Neural crest cell (in vitro differentiated cells): ENCODE measurements around the gene PSENEN. TPM values are rescaled to one million over a fixed set of nuclear protein-coding genes. Genes with fewer than 3 reads are reported as not detected.
A peak's percentile ranks its signal among the peaks of the same experiment; 100 is the strongest.

Source experiments
- DNase-seq: peaks from one replicate; pipeline ENCODE4 v3.0.0; 2021; ENCODE audit warnings: low read depth, mixed read lengths, low spot score
- H3K27ac Mint-ChIP-seq: one replicate; pipeline ENCODE4 v1.8.0; 2021; ENCODE audit warnings: mild to moderate bottlenecking, mixed read lengths; ENCODE audit not compliant: unreplicated experiment
- H3K27me3 Mint-ChIP-seq: 2 replicates; pipeline ENCODE4 v1.8.0; 2021; ENCODE audit warnings: low read depth, mild to moderate bottlenecking, mixed read lengths
- H3K36me3 Mint-ChIP-seq: 2 replicates; pipeline ENCODE4 v1.8.0; 2021; ENCODE audit warnings: low read depth, mild to moderate bottlenecking, mixed read lengths
- H3K4me1 Mint-ChIP-seq: 2 replicates; pipeline ENCODE4 v1.8.0; 2021; ENCODE audit warnings: mixed read lengths
- H3K4me3 Mint-ChIP-seq: one replicate; pipeline ENCODE4 v1.8.0; 2021; ENCODE audit warnings: mild to moderate bottlenecking, mixed read lengths
- H3K9me3 Mint-ChIP-seq: 2 replicates; pipeline ENCODE4 v1.8.0; 2021; ENCODE audit warnings: mixed read lengths
- total RNA-seq: library from RNA; stranded (reverse); gene quantifications from 2 replicates; pipeline ENCODE4 v1.2.1, GENCODE V29; 2021
- TF ChIP-seq, protein P1 (sequence below): fragments of 200-600 bp; sonication (generic); conservative IDR thresholded peaks from 2 replicates; pipeline ENCODE4 v1.5.0; 2021; ENCODE audit warnings: antibody characterized with exemption, mild to moderate bottlenecking

PSENEN gene
- total RNA-seq, 1 donor from 2014 or later: 67.3 TPM

DNA sequence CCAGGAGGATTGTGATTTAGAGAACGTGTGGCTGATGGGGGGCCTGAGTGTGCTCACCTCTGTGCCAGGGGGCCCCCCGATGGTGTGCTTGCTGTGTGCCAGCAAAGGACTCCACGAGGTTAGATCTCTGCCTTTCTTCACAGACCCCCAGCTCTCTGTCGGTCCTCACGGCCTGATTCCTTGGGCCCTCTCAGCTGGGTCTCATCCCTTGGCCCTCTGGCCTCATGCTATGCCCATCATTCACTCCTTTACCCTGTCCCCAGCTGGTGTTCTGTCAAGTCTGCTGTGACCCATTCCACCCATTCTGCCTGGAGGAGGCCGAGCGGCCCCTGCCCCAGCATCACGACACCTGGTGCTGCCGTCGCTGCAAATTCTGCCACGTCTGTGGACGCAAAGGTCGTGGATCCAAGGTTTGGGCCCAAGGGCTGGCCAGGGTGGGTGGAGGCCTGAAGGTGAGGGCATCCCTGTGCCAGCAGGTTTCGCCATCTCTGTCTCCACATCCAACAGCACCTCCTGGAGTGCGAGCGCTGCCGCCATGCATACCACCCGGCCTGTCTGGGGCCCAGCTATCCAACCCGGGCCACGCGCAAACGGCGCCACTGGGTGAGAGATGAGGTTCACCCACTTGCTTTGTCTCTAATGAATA lies 20.1 kb upstream of the PSENEN start:
- Mint-ChIP-seq H3K27me3 (no peaks in the 10 kb centered on the region), H3K36me3 (peaks cover 6% of the 10 kb centered on the region), H3K4me3 (no peak overlapping the region), H3K4me1 (peaks cover under 1% of the 10 kb centered on the region), H3K9me3 (no peaks in the 10 kb centered on the region), H3K27ac (no peak overlapping the region)
- TF ChIP-seq, protein P1, sequence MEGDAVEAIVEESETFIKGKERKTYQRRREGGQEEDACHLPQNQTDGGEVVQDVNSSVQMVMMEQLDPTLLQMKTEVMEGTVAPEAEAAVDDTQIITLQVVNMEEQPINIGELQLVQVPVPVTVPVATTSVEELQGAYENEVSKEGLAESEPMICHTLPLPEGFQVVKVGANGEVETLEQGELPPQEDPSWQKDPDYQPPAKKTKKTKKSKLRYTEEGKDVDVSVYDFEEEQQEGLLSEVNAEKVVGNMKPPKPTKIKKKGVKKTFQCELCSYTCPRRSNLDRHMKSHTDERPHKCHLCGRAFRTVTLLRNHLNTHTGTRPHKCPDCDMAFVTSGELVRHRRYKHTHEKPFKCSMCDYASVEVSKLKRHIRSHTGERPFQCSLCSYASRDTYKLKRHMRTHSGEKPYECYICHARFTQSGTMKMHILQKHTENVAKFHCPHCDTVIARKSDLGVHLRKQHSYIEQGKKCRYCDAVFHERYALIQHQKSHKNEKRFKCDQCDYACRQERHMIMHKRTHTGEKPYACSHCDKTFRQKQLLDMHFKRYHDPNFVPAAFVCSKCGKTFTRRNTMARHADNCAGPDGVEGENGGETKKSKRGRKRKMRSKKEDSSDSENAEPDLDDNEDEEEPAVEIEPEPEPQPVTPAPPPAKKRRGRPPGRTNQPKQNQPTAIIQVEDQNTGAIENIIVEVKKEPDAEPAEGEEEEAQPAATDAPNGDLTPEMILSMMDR: no peak
- no peak for DNase-seq

DNA sequence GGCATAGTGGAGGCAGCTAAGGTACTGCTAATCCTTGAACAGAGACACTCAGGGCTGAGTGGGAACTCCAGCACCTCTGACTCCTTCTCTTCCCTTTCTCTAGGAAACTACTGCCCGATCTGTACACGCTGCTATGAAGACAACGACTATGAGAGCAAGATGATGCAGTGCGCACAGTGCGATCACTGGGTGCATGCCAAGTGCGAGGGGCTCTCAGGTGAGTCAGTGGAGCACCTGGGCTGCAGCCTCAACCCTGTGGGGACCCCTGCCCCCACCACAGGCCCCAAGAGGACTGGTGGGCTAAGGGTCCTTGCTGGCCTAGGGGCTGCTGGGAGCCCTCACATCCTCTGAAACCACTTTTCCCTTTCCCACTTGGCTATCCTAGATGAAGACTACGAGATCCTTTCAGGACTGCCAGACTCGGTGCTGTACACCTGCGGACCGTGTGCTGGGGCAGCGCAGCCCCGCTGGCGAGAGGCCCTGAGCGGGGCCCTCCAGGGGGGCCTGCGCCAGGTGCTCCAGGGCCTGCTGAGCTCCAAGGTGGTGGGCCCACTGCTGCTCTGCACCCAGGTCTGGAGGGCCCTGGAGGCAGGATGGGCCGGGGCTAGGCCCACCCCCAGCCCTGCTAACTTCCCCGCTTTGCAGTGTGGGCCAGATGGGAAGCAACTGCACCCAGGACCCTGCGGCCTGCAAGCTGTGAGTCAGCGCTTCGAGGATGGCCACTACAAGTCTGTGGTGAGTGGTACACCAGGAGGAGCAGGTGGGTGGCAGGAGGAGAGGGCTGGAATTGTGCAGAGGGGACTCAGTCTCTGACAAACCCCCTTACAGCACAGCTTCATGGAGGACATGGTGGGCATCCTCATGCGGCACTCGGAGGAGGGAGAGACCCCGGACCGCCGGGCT lies 18.1 kb upstream of the PSENEN start:
- no peaks in the 10 kb centered on the region for H3K27me3 Mint-ChIP-seq
- H3K4me3 Mint-ChIP-seq: no peak overlapping the region
- no peak overlapping the region for H3K27ac Mint-ChIP-seq
- peaks cover 8% of the 10 kb centered on the region for H3K36me3 Mint-ChIP-seq
- H3K9me3 Mint-ChIP-seq: no peaks in the 10 kb centered on the region
- DNase-seq: no peak
- TF ChIP-seq, protein P1: no peak
- no peaks in the 10 kb centered on the region for H3K4me1 Mint-ChIP-seq

DNA sequence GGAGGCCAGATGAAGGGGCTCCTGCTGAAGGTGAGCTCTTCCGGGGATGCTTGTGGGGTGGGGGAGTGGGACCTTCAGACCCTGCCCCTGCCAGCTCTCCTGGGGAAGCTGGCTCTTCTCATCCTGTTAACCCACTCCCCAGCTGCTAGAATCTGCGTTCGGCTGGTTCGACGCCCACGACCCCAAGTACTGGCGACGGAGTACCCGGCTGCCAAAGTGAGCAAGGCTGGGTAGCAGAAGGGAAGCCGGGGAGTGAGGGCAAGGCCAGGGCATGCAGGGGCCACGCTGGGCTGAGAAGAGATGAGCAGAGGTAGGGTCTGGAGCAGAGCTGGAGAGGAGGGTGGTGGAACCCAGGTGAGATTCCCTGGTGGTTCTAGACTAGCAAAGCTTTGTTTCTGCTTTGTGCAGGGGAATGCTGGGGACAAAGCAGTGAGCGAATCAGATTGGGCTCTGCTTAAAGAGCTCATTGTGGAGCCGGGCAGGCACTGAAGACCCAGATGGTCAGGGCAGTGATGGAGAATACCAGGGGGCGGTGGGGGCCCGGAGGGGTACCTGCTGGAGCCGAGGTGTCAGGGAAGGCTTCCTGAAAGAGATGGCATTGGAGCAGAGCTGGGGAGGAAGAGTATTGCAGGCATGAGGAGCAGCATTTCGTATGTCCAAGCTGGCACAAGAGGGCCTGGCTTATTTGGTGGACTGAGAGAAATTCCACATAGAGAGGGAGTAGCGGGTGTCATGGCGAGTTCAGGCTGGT lies 17.3 kb upstream of the PSENEN start:
- DNase-seq: no peak
- Mint-ChIP-seq H3K4me3 (no peak overlapping the region), H3K27me3 (no peaks in the 10 kb centered on the region), H3K36me3 (peaks cover 8% of the 10 kb centered on the region), H3K4me1 (no peaks in the 10 kb centered on the region), H3K27ac (peak overlapping the region; percentile 87), H3K9me3 (no peaks in the 10 kb centered on the region)
- TF ChIP-seq, protein P1: no peak

DNA sequence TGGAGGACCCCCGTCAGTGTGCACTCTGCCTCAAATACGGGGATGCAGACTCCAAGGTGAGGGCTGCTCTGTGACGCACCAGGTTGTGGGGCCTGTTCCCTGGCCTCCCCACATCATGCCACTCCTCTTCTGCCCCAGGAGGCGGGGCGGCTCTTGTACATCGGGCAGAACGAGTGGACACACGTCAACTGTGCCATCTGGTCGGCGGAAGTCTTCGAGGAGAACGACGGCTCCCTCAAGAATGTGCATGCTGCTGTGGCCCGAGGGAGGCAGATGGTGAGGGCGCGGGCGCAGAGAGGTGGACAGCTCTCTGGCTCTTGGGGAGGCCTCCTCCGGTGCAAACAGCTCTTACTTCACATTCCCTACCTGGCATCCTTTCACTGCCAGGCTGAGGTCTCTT lies 16.4 kb upstream of the PSENEN start:
- Mint-ChIP-seq H3K4me1 (no peaks in the 10 kb centered on the region), H3K27ac (no peak overlapping the region), H3K4me3 (no peak overlapping the region), H3K27me3 (no peaks in the 10 kb centered on the region), H3K9me3 (no peaks in the 10 kb centered on the region), H3K36me3 (peaks cover 8% of the 10 kb centered on the region)
- DNase-seq: no peak
- TF ChIP-seq, protein P1: no peak

DNA sequence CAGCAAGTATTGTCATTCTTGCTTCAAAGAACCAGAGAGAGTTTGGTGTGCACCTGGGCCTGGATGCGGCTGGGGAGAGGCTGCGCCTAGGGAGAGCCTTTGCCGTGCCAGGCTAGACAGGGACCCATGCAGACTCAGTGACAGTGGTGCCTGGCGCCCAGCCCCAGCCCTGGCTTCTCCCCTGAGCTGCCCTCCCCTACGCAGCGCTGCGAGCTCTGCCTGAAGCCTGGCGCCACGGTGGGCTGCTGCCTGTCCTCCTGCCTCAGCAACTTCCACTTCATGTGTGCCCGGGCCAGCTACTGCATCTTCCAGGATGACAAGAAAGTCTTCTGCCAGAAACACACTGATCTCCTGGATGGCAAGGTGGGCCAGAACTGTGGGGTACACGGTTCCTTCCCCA lies 15.7 kb upstream of the PSENEN start:
- peaks cover 15% of the 10 kb centered on the region for H3K36me3 Mint-ChIP-seq
- no peaks in the 10 kb centered on the region for H3K4me1 Mint-ChIP-seq
- DNase-seq: no peak

More for the DNA sequence above, 15.7 kb upstream of the PSENEN start:
- Mint-ChIP-seq H3K4me3 (no peak overlapping the region), H3K9me3 (no peaks in the 10 kb centered on the region), H3K27me3 (no peaks in the 10 kb centered on the region), H3K27ac (no peak overlapping the region)
- TF ChIP-seq, protein P1: no peak
